Large intestine (tissue), 3 donors: ENCODE data around the gene NRG2. TPM values are rescaled to one million over a fixed set of nuclear protein-coding genes. Genes with fewer than 3 reads are reported as not detected.

ENCODE experiments used
- DNase-seq, 2 donors: peaks; one replicate each; pipeline versions ENCODE4 v3.0.0 to v3.0.0-alpha.2; 2013
- H3K27ac ChIP-seq: one replicate; pipeline ENCODE4 v1.5.1; 2013; ENCODE audit warnings: low read length
- H3K27me3 ChIP-seq: 2 replicates; pipeline ENCODE4 v1.6.1; 2013; ENCODE audit warnings: low read length; ENCODE audit not compliant: control insufficient read depth, insufficient read depth
- H3K36me3 ChIP-seq: 2 replicates; pipeline ENCODE4 v1.6.1; 2013; ENCODE audit warnings: low read length; ENCODE audit not compliant: control insufficient read depth, insufficient read depth
- H3K4me1 ChIP-seq: one replicate; pipeline ENCODE4 v1.6.1; 2013; ENCODE audit warnings: low read length; ENCODE audit not compliant: control insufficient read depth, insufficient read depth
- H3K4me3 ChIP-seq: one replicate; pipeline ENCODE4 v1.5.1; 2013; ENCODE audit warnings: low read length
- H3K9me3 ChIP-seq: one replicate; pipeline ENCODE4 v1.6.1; 2013; ENCODE audit warnings: mild to moderate bottlenecking, low read depth, low read length, moderate library complexity; ENCODE audit not compliant: control insufficient read depth
- WGBS: methylation state at CpG from one replicate; pipeline ENCODE4 v1.1.5; 2013; ENCODE audit warnings: low lambda C conversion rate; ENCODE audit not compliant: insufficient coverage; 5-methylcytosine and 5-hydroxymethylcytosine counted together
- polyA plus RNA-seq: library from polyadenylated mRNA; unstranded; fragments of 120-200 nt; gene quantifications from one replicate; pipeline ENCODE4 v1.2.1, GENCODE V29; 2013

The NRG2 gene
- polyA plus RNA-seq, 1 donor: 1.1 TPM

DNA sequence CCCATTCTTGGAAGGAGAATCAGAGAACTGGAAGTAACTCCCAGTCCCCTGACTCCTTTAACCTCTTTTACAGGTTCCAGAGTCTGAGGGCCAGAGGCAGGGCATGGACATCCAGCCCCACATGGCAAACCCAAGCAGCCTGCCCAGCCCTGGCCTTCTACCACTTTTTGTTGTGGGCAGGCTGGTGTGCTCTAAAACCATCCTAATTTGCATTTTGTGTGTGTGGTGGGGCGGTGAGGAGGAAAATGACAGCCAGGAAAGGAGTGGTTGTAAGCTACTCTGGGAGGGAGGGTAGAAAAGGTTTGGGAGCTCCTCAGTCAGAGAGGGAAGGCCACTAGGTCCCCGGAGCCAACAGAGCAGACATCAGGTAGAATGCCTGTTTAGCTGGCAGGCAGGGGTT lies 156.9 kb downstream of the NRG2 start:
- DNase-seq: no peak
- no peak overlapping the region for H3K4me3 ChIP-seq
- H3K27me3 ChIP-seq: peaks cover 22% of the 10 kb centered on the region
- WGBS: no CpG with 5 or more reads among the region's 2 CpGs
- H3K27ac ChIP-seq: no peak overlapping the region
- no peaks in the 10 kb centered on the region for H3K4me1 ChIP-seq
- no peaks in the 10 kb centered on the region for H3K9me3 ChIP-seq
- H3K36me3 ChIP-seq: no peaks in the 10 kb centered on the region

DNA sequence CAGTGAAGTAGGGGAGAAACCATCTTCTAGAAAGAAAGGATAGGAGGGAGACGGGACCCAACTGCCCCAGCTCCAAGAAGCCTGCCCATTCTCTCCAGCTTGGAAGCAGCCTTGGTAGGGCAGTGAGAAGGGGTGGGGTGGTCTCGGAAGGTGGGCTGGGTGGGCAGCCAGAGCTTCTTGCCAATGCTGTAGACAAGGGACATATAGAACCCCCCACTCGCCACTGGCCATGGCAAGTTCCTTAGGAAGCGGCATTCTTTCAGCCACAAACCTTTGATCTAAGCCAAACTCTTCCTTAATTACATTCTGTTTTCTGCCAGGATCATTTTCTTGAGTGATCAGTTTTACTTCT lies 157.3 kb downstream of the NRG2 start:
- no peak for DNase-seq
- H3K36me3 ChIP-seq: no peaks in the 10 kb centered on the region
- H3K9me3 ChIP-seq: no peaks in the 10 kb centered on the region
- no peak overlapping the region for H3K4me3 ChIP-seq
- H3K27ac ChIP-seq: no peak overlapping the region
- no peaks in the 10 kb centered on the region for H3K4me1 ChIP-seq
- WGBS: 100% methylated on average over 1 of the region's 4 CpGs
- peaks cover 22% of the 10 kb centered on the region for H3K27me3 ChIP-seq

DNA sequence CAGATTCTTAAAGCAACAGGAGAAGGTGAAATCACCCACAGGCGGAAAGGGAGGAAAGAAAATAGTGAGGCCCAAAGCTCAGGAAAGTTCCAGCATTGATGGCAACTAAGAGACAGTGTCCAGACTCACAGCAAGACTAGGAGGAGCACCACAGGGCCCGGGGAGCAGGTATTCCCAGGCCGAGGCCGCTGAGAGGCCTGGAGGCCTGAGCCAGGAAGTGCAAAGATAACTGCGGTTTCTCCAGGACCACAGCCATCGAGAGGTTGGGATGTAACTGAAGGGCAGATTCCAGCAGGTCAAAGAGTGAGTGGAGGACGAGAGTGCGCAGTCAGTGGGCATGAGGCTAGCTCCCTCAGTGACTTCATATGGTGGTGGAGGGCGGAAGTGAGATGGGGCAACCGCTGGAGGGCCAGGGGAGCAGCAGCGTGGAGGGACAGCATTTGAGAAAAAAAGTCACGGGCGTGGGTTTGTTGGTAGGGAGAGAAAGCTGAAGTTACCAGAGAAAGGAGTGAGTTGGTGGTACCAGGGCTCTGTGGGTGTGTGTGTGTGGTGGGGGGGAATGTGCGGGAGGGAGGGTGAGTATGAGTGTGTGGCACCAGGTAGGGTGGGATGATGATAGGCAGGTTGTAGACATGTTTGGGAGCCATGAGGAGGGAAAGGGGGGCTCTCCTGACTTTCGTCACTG lies 157.8 kb downstream of the NRG2 start:
- no peaks in the 10 kb centered on the region for H3K36me3 ChIP-seq
- no peak for DNase-seq
- no peak overlapping the region for H3K4me3 ChIP-seq
- WGBS: 100% methylated on average over 2 of the region's 15 CpGs
- no peak overlapping the region for H3K27ac ChIP-seq
- no peaks in the 10 kb centered on the region for H3K9me3 ChIP-seq
- peaks cover under 1% of the 10 kb centered on the region for H3K4me1 ChIP-seq
- peaks cover 23% of the 10 kb centered on the region for H3K27me3 ChIP-seq

DNA sequence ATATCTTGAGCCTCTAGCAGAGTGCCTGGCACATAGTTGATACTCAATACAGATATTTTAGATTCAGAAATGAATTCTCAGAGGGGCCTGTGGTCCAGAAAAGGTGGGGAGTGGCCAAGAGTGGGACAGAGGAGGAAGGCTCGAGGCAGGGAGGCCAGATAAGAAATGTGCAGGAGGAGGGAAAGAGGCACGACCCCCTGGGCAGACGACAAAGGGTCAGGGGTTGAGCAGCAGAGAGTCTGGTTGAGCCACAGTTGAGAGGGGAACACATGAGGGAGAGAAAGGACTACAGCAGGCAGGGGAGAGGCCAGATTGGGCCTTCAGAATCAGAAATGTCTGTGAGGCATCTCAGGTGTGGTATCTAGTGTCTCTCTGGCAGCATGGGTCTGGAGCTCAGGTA lies 158.4 kb downstream of the NRG2 start:
- H3K4me3 ChIP-seq: no peak overlapping the region
- peaks cover 29% of the 10 kb centered on the region for H3K27me3 ChIP-seq
- no peak overlapping the region for H3K27ac ChIP-seq
- H3K4me1 ChIP-seq: peaks cover 5% of the 10 kb centered on the region
- WGBS: 18% methylated on average over 3 of the region's 3 CpGs
- DNase-seq: no peak
- no peaks in the 10 kb centered on the region for H3K36me3 ChIP-seq
- H3K9me3 ChIP-seq: no peaks in the 10 kb centered on the region

DNA sequence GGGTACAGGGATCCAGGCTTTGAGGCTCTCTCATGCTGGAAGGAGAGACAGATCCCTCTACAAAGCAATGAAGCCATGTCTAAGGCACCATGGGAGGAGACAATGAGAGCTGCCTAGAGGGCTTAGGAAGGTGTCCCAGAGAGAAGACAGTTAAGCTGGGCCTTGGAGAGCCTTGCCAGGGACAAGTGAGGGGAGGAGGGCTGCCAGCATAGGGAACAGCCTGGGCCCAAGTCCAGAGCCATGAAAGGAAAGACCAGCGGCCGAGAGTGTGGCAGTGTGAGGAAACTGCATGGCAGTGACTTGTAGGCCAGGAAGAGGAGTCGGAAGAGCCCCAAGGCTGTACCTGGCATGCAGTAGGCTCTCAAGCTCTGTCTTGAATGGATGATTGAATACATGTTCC lies 159.0 kb downstream of the NRG2 start:
- no CpG with 5 or more reads among the region's 3 CpGs for WGBS

DNA sequence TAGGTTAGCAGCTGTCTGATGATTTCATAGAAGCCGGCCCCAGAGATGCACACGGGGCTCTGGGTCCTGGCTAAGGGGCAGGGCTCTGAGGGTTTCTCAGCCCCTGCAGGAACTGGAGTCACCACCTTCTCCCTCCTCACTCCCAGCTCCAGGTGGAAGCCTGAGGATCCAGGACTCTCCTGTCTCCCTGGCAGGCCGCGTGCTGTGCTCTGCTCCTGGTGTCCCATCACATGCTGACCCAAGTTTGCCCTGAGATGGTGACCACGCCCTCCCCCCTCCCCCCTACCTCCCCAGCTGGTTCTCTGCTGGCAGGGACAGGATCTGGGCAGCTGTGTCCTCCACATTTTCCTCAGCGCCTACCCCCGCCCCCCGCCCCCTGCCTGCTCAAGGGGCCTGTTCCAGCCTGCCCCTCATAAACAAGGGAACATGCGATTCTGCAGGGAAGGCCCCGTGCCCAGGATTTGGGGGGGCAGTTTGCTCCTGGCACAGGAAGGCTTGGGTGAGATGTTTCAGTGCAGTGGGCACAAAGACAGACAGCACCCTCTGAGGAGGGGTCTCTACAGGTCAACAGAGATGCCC lies 160.0 kb downstream of the NRG2 start:
- Histone ChIP-seq H3K36me3 (no peaks in the 10 kb centered on the region), H3K4me3 (no peak overlapping the region), H3K27me3 (peaks cover 28% of the 10 kb centered on the region), H3K4me1 (peaks cover 5% of the 10 kb centered on the region), H3K27ac (no peak overlapping the region), H3K9me3 (no peaks in the 10 kb centered on the region)
- no CpG with 5 or more reads among the region's 10 CpGs for WGBS
- no peak for DNase-seq

More for the DNA sequence above, 159.0 kb downstream of the NRG2 start:
- no peaks in the 10 kb centered on the region for H3K36me3 ChIP-seq
- DNase-seq: no peak
- no peaks in the 10 kb centered on the region for H3K9me3 ChIP-seq
- H3K27me3 ChIP-seq: peaks cover 31% of the 10 kb centered on the region
- H3K4me1 ChIP-seq: peaks cover 5% of the 10 kb centered on the region
- H3K4me3 ChIP-seq: no peak overlapping the region
- no peak overlapping the region for H3K27ac ChIP-seq

DNA sequence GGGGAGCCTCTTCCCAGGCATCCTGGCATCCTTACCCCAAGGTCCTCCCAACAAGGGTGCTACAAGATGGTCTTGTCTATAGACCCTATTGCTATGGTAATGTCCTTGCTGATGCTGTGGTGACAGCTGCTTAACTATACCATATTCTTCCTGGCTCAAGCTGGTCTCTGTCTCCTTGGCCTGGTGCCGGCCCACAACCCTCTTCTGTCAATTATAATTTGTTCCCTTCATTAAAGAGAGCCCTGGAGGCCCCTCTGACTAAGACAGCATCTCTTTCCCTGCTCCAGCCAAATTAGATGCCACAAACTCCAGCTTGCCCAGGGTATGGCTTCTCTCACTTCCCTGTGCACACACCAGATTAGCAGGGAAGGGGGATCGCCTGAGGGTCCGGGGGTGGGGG lies 160.8 kb downstream of the NRG2 start:
- no CpG with 5 or more reads among the region's 3 CpGs for WGBS
- no peak overlapping the region for H3K27ac ChIP-seq

DNA sequence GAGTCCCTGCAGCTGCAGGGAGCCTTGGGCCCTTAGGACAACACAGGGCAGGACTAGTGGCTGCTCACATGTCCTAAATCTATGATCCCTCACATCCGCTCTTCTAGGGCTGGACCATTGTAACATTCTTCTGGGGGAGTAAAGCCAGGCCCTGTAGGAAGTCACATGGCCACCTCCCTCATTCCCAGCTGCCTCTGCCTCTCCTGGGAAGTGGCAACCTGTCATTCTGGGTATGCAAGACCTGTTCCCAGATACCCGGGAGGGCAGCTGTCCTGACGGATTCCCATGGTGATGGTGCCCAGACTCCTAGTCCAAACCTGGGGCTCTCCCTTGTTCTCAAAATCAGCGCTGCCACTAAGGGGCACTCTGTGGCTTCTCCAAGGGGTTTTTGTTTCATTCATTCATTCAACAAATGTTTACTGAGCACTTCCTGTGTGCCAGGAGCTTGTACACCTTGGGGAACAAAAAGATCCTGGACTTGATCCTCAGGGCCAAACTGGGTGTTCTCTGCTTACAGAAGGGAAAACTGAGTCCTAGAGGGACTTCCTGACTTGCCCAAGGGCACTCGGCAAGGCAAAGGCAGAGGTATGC lies 161.9 kb downstream of the NRG2 start:
- H3K4me3 ChIP-seq: no peak overlapping the region
- H3K9me3 ChIP-seq: no peaks in the 10 kb centered on the region
- no peak for DNase-seq
- peak overlapping the region; percentile 47 for H3K27ac ChIP-seq
- WGBS: no CpG with 5 or more reads among the region's 5 CpGs
- peaks cover 28% of the 10 kb centered on the region for H3K27me3 ChIP-seq
- peaks cover 5% of the 10 kb centered on the region for H3K4me1 ChIP-seq
- no peaks in the 10 kb centered on the region for H3K36me3 ChIP-seq

More for the DNA sequence above, 160.8 kb downstream of the NRG2 start:
- peaks cover 28% of the 10 kb centered on the region for H3K27me3 ChIP-seq
- H3K4me1 ChIP-seq: peaks cover 5% of the 10 kb centered on the region
- no peaks in the 10 kb centered on the region for H3K9me3 ChIP-seq
- no peak for DNase-seq
- H3K36me3 ChIP-seq: no peaks in the 10 kb centered on the region
- H3K4me3 ChIP-seq: no peak overlapping the region

DNA sequence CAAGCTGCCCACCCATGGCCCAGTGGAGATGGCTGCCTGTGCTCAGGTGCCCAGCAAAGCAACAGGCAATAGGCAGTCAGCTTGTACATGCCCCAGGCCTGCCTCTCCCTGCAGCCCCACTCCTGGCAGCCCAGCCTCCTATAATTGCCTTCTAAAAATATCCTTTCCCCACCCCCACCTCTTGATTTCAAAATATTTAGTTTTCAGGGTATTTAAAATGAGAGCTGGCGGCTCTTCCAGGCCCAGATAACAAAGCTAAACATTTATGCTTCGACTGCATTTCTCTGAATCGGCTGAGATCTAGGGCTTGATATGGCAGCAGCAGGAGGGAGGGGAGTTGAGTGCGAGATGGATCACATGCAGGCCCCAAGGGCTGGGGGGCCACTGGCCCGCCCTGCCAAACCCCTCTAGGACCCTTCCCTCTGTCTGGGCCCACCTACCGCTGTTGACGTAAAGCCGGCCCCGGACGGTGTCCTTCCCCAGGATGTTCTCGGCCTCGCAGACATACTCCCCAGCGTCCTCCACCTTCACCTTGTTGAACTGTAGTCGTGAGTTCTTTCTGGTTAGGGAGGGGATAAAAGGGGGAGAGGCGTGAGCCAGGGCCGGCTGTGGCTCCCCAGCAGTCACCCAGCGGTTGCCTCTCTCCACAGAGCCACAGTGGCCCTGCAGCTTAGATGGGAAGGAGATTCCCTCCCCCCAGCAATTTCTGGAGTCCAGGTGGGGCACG lies 162.5 kb downstream of the NRG2 start:
- peaks cover 28% of the 10 kb centered on the region for H3K27me3 ChIP-seq
- WGBS: no CpG with 5 or more reads among the region's 18 CpGs
- no peaks in the 10 kb centered on the region for H3K9me3 ChIP-seq
- H3K27ac ChIP-seq: peak overlapping the region; percentile 47
- H3K4me3 ChIP-seq: no peak overlapping the region
- H3K36me3 ChIP-seq: no peaks in the 10 kb centered on the region
- DNase-seq: peak in 1 of 2 donors; percentile 30
- H3K4me1 ChIP-seq: peaks cover 5% of the 10 kb centered on the region

DNA sequence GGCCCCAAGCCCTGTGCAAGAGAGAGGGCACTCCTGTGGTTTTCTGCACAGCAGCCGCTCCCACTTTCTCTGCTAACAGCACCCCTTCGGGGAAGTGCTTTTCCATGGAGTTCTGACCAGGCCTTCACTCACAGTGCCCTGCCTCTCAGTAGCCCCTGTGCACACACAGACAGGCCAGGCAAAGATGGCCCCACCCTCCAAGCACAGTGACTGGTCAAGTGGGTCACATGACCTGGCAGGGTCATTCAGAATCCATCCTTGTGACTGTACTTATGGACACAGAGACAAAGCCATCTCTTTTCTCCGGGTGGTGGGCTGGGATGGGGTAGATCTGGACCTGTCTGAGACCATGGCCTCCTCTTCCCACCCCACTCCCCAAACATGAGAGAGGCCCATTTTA lies 165.0 kb downstream of the NRG2 start:
- peaks cover 31% of the 10 kb centered on the region for H3K27me3 ChIP-seq
- H3K4me1 ChIP-seq: peaks cover 5% of the 10 kb centered on the region
- no peak overlapping the region for H3K4me3 ChIP-seq
- WGBS: no CpG with 5 or more reads among the region's 3 CpGs
- no peaks in the 10 kb centered on the region for H3K9me3 ChIP-seq
- H3K36me3 ChIP-seq: no peaks in the 10 kb centered on the region
- no peak for DNase-seq
- H3K27ac ChIP-seq: no peak overlapping the region
